Activated naive CD8-positive, alpha-beta T cell (primary cell): ENCODE data around the gene CCNY.
"Not testable (repeated sequence)": the region's sequence is repeated elsewhere in the genome, so short reads cannot be mapped to it uniquely, and the experiment has no call there.

Experiments used
- H3K27ac Mint-ChIP-seq: one replicate; pipeline ENCODE4 v1.8.0; 2021; ENCODE audit warnings: mixed read lengths
- H3K27me3 Mint-ChIP-seq: one replicate; pipeline ENCODE4 v1.8.0; 2021; ENCODE audit warnings: mixed read lengths
- H3K36me3 Mint-ChIP-seq: one replicate; pipeline ENCODE4 v1.8.0; 2021; ENCODE audit warnings: mixed read lengths
- H3K4me1 Mint-ChIP-seq: one replicate; pipeline ENCODE4 v1.8.0; 2021; ENCODE audit warnings: low read depth, mixed read lengths
- H3K4me3 Mint-ChIP-seq: one replicate; pipeline ENCODE4 v1.8.0; 2021; ENCODE audit warnings: mild to moderate bottlenecking, mixed read lengths
- H3K9me3 Mint-ChIP-seq: one replicate; pipeline ENCODE4 v1.8.0; 2021; ENCODE audit warnings: low read depth, mixed read lengths

The CCNY gene

DNA sequence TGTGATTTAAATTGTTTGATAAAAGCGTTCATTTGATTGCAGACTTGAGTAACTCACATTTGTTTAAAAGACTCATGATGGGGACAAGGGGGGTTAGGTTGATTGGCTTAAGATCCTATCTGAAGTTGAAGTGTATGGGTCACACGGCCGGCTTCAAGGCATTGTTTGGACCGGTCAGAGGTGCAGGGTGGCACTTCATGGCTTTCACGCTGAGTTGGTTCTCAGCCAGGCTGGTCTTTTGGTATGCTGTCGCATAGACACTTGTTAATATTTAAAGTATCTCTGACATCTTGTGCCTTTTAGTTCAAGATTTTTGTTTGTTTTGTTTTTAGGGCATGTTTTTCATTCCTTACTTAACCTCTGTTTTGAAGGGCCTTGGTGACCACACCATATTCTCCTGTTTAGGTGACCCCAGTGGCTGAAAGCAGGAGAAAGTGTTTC lies 58.1 kb downstream of the CCNY start:
- H3K27ac Mint-ChIP-seq: no peak overlapping the region
- H3K36me3 Mint-ChIP-seq: peaks cover 5% of the 10 kb centered on the region
- no peaks in the 10 kb centered on the region for H3K27me3 Mint-ChIP-seq
- no peak overlapping the region for H3K4me3 Mint-ChIP-seq
- peaks cover 73% of the 10 kb centered on the region for H3K4me1 Mint-ChIP-seq
- H3K9me3 Mint-ChIP-seq: peaks cover 3% of the 10 kb centered on the region

DNA sequence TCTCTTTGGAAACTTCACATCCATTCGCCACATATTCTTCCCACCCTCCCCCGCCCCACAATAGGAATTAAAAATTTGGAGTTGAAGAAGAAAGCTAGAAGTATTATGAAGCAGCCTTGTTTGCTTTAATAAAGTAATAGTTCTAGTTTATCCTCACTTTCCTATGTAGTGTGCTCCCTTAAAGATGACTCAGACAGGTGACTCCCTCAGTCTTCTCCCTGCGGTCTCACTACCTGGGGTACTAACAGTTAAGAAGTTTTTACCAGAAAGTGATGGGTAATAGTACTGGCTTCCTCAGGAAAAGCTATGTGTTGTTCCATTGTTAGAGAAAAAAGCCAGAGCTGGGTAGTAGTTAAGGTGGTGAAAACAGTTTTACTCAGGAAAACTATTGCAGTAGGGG lies 58.6 kb downstream of the CCNY start:
- Mint-ChIP-seq H3K4me1 (peaks cover 78% of the 10 kb centered on the region), H3K27me3 (no peaks in the 10 kb centered on the region)

DNA sequence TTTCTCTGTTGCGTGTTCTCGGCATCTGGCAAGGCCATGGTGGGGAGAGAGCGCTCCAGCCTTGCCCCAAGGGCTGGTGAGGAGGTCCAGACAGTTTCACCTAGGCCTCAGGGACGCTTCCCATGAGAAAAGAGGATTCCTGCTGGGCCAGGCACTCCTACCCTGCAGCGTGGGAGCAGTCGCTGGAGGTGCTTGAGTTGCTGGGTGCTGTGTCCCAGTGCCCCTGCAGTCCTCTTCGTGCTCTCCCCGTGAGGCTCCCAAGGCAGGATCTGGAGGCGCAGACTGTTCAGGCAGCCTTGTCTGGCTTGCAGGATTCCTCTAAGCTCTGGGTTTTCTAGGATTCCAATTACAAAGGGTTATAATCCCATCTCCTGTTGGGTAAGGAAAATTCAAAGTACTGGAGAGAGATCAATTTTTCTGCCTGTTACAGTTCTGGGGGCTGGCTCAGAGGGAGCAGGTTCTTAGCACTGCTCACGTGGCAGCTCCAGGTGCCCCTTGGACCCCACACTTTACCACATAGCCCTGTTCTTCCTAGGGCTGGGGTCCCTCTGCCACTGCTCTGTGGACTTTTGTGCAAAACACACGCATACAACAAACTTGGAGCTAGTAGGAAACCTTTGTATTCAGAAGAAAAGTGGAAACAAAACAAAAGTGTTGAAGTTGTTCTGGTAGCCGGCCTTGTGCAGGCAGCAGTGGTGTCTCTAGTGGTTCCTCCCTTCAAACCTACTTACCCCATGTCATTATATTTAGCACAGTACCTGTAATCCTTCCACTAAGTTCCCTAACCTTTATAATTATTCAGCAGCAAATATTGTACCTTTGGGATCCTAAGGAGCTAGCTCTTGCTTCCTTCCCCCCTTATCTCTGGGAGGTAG lies 60.5 kb downstream of the CCNY start:
- no peaks in the 10 kb centered on the region for H3K36me3 Mint-ChIP-seq
- peaks cover 74% of the 10 kb centered on the region for H3K4me1 Mint-ChIP-seq
- no peak overlapping the region for H3K4me3 Mint-ChIP-seq
- H3K9me3 Mint-ChIP-seq: no peaks in the 10 kb centered on the region
- H3K27ac Mint-ChIP-seq: peak overlapping the region; percentile 56
- no peaks in the 10 kb centered on the region for H3K27me3 Mint-ChIP-seq

More for the DNA sequence above, 58.6 kb downstream of the CCNY start:
- Mint-ChIP-seq H3K27ac (peak overlapping the region; percentile 35), H3K36me3 (peaks cover 2% of the 10 kb centered on the region), H3K4me3 (no peak overlapping the region), H3K9me3 (no peaks in the 10 kb centered on the region)

GRCh38 chr10:35397953-35398352 lies 61.6 kb downstream of the CCNY start:
- Mint-ChIP-seq H3K27me3 (no peaks in the 10 kb centered on the region), H3K4me3 (no peak overlapping the region), H3K4me1 (peaks cover 63% of the 10 kb centered on the region), H3K27ac (no peak overlapping the region), H3K36me3 (no peaks in the 10 kb centered on the region), H3K9me3 (no peaks in the 10 kb centered on the region)

DNA sequence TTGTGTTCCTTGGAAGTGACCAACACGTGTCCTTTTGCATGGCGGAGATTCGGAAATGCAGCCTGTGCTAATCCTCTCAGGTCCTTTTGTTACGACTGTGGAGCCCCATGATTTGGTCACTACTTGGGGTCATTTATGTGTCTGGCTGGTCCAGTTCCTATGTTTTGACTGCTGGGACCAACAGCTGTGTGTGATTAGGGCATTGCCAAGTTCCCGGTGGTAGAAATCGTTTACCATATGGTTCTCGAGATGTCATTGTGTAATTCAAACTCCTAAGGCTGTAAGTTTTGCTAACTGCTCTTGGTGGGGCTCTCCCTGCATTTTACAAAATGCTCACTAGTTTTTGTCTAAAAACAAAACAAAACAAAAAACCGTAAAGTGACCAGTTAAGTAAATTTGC lies 62.0 kb downstream of the CCNY start:
- H3K27ac Mint-ChIP-seq: no peak overlapping the region
- H3K36me3 Mint-ChIP-seq: no peaks in the 10 kb centered on the region
- H3K4me1 Mint-ChIP-seq: peaks cover 59% of the 10 kb centered on the region
- H3K4me3 Mint-ChIP-seq: no peak overlapping the region
- no peaks in the 10 kb centered on the region for H3K27me3 Mint-ChIP-seq
- no peaks in the 10 kb centered on the region for H3K9me3 Mint-ChIP-seq

GRCh38 chr10:35398908-35399307 lies 62.6 kb downstream of the CCNY start:
- Mint-ChIP-seq H3K27ac (no peak overlapping the region), H3K27me3 (no peaks in the 10 kb centered on the region), H3K4me3 (no peak overlapping the region), H3K4me1 (peaks cover 55% of the 10 kb centered on the region), H3K9me3 (no peaks in the 10 kb centered on the region), H3K36me3 (no peaks in the 10 kb centered on the region)

GRCh38 chr10:35399414-35400009 lies 63.2 kb downstream of the CCNY start:
- Mint-ChIP-seq H3K4me1 (peaks cover 49% of the 10 kb centered on the region), H3K4me3 (no peak overlapping the region)

GRCh38 chr10:35400595-35401268 lies 64.4 kb downstream of the CCNY start:
- Mint-ChIP-seq H3K9me3 (no peaks in the 10 kb centered on the region), H3K27me3 (no peaks in the 10 kb centered on the region), H3K4me1 (peaks cover 43% of the 10 kb centered on the region), H3K36me3 (no peaks in the 10 kb centered on the region), H3K27ac (no peak overlapping the region), H3K4me3 (no peak overlapping the region)

More at GRCh38 chr10:35399414-35400009, 63.2 kb downstream of the CCNY start:
- Mint-ChIP-seq H3K9me3 (no peaks in the 10 kb centered on the region), H3K27me3 (no peaks in the 10 kb centered on the region), H3K27ac (no peak overlapping the region), H3K36me3 (no peaks in the 10 kb centered on the region)

- not testable (repeated sequence) for H3K27me3 Mint-ChIP-seq, H3K27ac Mint-ChIP-seq, H3K36me3 Mint-ChIP-seq, H3K9me3 Mint-ChIP-seq, H3K4me3 Mint-ChIP-seq
- H3K4me1 Mint-ChIP-seq: peaks cover 25% of the 10 kb centered on the region
Measured at GRCh38 chr10:35403491-35403890, 67.2 kb downstream of the CCNY start.

- H3K36me3 Mint-ChIP-seq: not testable (repeated sequence)
Measured at GRCh38 chr10:35404077-35404476, 67.8 kb downstream of the CCNY start.

DNA sequence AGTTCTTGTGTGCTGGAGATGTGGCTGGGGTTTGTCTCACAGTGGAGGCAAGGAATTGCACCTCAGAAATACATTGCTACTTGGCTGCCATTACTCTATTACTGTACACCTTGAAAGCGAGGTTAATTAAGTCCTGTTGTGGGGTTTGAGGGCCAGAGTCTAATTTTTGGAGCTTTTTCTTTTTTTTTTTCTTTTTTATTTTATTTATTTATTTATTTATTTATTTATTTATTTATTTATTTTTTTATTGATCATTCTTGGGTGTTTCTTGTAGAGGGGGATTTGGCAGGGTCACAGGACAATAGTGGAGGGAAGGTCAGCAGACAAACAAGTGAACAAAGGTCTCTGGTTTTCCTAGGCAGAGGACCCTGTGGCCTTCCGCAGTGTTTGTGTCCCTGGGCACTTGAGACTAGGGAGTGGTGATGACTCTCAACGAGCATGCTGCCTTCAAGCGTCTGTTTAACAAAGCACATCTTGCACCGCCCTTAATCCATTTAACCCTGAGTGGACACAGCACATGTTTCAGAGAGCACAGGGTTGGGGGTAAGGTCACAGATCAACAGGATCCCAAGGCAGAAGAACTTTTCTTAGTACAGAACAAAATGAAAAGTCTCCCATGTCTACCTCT lies 69.8 kb downstream of the CCNY start:
- H3K27me3 Mint-ChIP-seq, H3K27ac Mint-ChIP-seq, H3K4me1 Mint-ChIP-seq, H3K4me3 Mint-ChIP-seq, H3K9me3 Mint-ChIP-seq, H3K36me3 Mint-ChIP-seq: not testable (repeated sequence)

More at GRCh38 chr10:35404077-35404476, 67.8 kb downstream of the CCNY start:
- H3K27me3 Mint-ChIP-seq, H3K27ac Mint-ChIP-seq, H3K9me3 Mint-ChIP-seq, H3K4me3 Mint-ChIP-seq: not testable (repeated sequence)
- H3K4me1 Mint-ChIP-seq: peaks cover 20% of the 10 kb centered on the region

- not testable (repeated sequence) for H3K4me1 Mint-ChIP-seq, H3K9me3 Mint-ChIP-seq, H3K27me3 Mint-ChIP-seq, H3K27ac Mint-ChIP-seq, H3K36me3 Mint-ChIP-seq, H3K4me3 Mint-ChIP-seq
Measured at GRCh38 chr10:35407696-35408095, 71.4 kb downstream of the CCNY start.

DNA sequence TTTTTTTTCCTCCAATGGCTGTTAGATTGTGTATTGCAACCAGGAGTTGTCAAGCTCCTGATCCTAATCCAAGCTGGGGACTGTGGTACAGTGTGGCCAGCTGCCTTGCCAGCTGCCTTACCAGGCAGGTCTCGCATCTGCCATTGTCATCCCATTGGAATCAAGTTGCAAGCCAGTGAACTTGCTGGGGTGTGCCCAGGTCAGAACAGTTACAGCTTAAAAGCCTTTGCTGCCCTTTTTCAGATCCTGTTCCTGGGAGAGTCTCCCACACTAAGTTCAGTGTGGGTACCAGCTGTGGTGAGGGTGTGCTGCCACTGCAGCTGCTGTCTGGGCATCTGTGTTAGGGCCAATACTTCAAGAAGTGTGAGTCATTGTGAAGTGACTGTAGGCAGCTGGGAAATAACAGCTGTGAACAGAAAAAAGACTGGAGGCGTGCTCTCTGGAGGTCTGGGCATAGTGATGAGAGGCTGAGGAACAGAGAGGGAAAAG lies 72.8 kb downstream of the CCNY start:
- no peaks in the 10 kb centered on the region for H3K36me3 Mint-ChIP-seq
- H3K27me3 Mint-ChIP-seq: no peaks in the 10 kb centered on the region
- H3K27ac Mint-ChIP-seq: no peak overlapping the region
- H3K4me1 Mint-ChIP-seq: peaks cover 7% of the 10 kb centered on the region
- no peaks in the 10 kb centered on the region for H3K9me3 Mint-ChIP-seq
- peak overlapping the region; percentile 14 for H3K4me3 Mint-ChIP-seq

DNA sequence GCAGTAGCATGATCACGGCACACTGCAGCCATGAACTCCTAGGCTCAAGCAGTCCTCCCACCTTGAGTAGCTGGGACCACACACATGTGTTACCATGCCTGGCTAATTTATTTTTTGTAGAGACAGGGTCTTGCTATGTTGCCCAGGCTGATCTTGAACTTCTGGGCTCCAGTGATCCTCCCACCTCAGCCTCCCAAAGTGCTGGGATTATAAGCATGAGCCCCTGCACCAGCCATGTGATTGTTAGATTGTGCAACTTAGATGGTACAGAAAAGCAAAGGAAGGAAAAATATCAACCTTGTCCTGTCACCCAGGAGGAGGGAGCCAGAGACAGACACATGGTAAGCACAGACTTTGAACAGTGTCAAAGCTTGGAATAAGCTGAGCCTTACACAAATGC lies 73.5 kb downstream of the CCNY start:
- H3K9me3 Mint-ChIP-seq: no peaks in the 10 kb centered on the region
- peaks cover 7% of the 10 kb centered on the region for H3K4me1 Mint-ChIP-seq
- peaks cover 2% of the 10 kb centered on the region for H3K36me3 Mint-ChIP-seq
- H3K27ac Mint-ChIP-seq: no peak overlapping the region
- no peak overlapping the region for H3K4me3 Mint-ChIP-seq
- no peaks in the 10 kb centered on the region for H3K27me3 Mint-ChIP-seq
